CD1c-positive myeloid dendritic cell (primary cell): Measurements from ENCODE around the gene SIT1.

Source experiments
- DNase-seq: peaks from one replicate; pipeline ENCODE4 v3.0.0-alpha.2; 2016; ENCODE audit errors: extremely low spot score

Gene SIT1

GRCh38 chr9:35650341-35651158 is at the start of gene SIT1:
Gene SIT1 (minus strand): TSS chr9:35650931. CDS start chr9:35650853, 78 bp downstream.
- DNase-seq, result no peak

GRCh38 chr9:35700031-35700430 is 49.3 kb upstream of the SIT1 start:
- no peak for DNase-seq

GRCh38 chr9:35698231-35698630 is 47.5 kb upstream of the SIT1 start:
- DNase-seq, result no peak

- no peak for DNase-seq
These were observed 46.8 kb upstream of the SIT1 start for GRCh38 chr9:35697486-35697885.

GRCh38 chr9:35696520-35697215 is 45.9 kb upstream of the SIT1 start:
- peak; percentile 47 for DNase-seq

GRCh38 chr9:35695943-35696401 is 45.2 kb upstream of the SIT1 start:
- DNase-seq, result no peak

GRCh38 chr9:35691757-35692301 is 41.1 kb upstream of the SIT1 start:
- DNase-seq, result no peak

GRCh38 chr9:35691334-35691650 is 40.6 kb upstream of the SIT1 start:
- no peak for DNase-seq

- DNase-seq, result peak; percentile 61
These were observed 40.0 kb upstream of the SIT1 start for GRCh38 chr9:35690614-35691333.

- DNase-seq, result no peak
These were observed 39.5 kb upstream of the SIT1 start for GRCh38 chr9:35690294-35690613.

GRCh38 chr9:35689542-35690293 is 39.0 kb upstream of the SIT1 start, which contains the start of gene TPM2:
Gene TPM2 (minus strand): TSS chr9:35689925. CDS start chr9:35689817, 108 bp downstream.
- no peak for DNase-seq

- DNase-seq, result peak; percentile 56
These were observed 38.1 kb upstream of the SIT1 start for GRCh38 chr9:35688558-35689541.

- no peak for DNase-seq
These were observed 37.3 kb upstream of the SIT1 start for GRCh38 chr9:35687972-35688557.

GRCh38 chr9:35687306-35687705 is 36.6 kb upstream of the SIT1 start:
- DNase-seq, result no peak

- no peak for DNase-seq
These were observed 35.8 kb upstream of the SIT1 start for GRCh38 chr9:35686222-35687203.

- DNase-seq, result no peak
These were observed 34.8 kb upstream of the SIT1 start for GRCh38 chr9:35685506-35685905.

GRCh38 chr9:35684921-35685320 is 34.2 kb upstream of the SIT1 start:
- no peak for DNase-seq

- DNase-seq, result no peak
These were observed 32.6 kb upstream of the SIT1 start for GRCh38 chr9:35683323-35683722.
